SK-MEL-5 (cell line): ENCODE results near the gene MT1G. TPM values are rescaled to one million over a fixed set of nuclear protein-coding genes. Genes with fewer than 3 reads are reported as not detected.
"Not testable (repeated sequence)": the region's sequence is repeated elsewhere in the genome, so short reads cannot be mapped to it uniquely, and the experiment has no call there.

Experiments used
- DNase-seq: peaks from one replicate; pipeline ENCODE4 v3.0.0-alpha.2; 2016; ENCODE audit warnings: low read depth, low spot score
- in situ Hi-C: cut with HindIII; loops from 2 replicates; pipeline ENCODE4 v1.10.0; 2016; ENCODE audit warnings: low sequenced_read_pairs, high pct_unique_total_duplicates, low pct_unique_long_range_greater_than_20kb
- total RNA-seq: library from RNA; depleted of rRNA; stranded (reverse); fragments of >200 nt; shearing (Covaris generic); gene quantifications from 2 replicates; pipeline ENCODE4 v1.2.3, GENCODE V29; 2014

Gene MT1G
- total RNA-seq, 1 experiment from 2014 or later, result not detected

GRCh38 chr16:56631197-56631596 lies 36.7 kb downstream of the MT1G start:
- DNase-seq, result no peak
- in situ Hi-C loops, result no loop called here

GRCh38 chr16:56630134-56630533 lies 37.7 kb downstream of the MT1G start:
- DNase-seq, result no peak
- in situ Hi-C loops, result no loop called here

GRCh38 chr16:56629531-56629930 lies 38.3 kb downstream of the MT1G start:
- in situ Hi-C loops, result no loop called here
- DNase-seq, result no peak

DNA sequence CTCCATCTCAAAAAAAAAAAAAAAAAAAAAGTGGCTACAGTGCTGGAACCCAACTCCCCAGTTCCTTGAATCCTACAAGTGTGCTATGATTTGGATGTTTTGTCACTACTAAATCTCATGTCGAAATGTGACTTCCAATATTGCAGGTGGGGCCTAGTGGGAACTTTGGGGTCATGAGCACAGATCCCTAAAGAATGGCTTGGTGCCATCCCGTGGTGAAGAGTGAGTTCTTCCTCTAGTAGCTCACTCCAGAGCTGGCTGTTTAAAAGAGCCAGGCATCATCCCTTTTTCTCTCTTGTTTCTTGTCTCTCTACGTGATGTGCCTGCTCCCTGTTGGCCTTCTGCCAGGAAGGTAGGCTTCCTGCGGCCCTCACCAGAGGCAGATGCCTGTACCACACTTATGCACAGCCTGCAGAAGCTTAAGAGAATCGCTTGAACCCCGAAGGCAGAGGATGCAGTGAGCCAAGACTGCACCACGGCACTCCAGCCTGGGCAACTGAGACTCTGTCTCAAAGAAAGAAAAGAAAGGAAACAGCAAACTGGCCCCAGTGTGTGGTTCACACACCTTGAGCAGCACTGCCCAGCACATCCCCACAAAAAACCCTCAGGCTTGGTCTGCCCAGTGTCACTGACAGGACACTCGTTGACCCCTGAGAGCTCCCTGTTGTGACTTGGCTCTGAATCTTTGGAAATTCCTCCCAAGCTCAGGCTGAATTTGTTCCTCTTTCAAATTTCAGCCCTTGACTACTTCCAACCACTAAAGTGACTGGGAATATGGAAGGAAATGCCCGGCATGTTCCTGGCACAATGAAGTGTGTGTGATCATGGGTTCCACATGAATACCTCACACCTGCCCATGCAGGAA lies 39.1 kb downstream of the MT1G start:
- DNase-seq, result no peak
- in situ Hi-C loops, result no loop called here

- DNase-seq, result no peak
- in situ Hi-C loops, result no loop called here
These were observed 41.2 kb downstream of the MT1G start for GRCh38 chr16:56626685-56627084.

GRCh38 chr16:56625943-56626654 lies 41.8 kb downstream of the MT1G start:
- in situ Hi-C loops, result no loop called here
- DNase-seq, result no peak

DNA sequence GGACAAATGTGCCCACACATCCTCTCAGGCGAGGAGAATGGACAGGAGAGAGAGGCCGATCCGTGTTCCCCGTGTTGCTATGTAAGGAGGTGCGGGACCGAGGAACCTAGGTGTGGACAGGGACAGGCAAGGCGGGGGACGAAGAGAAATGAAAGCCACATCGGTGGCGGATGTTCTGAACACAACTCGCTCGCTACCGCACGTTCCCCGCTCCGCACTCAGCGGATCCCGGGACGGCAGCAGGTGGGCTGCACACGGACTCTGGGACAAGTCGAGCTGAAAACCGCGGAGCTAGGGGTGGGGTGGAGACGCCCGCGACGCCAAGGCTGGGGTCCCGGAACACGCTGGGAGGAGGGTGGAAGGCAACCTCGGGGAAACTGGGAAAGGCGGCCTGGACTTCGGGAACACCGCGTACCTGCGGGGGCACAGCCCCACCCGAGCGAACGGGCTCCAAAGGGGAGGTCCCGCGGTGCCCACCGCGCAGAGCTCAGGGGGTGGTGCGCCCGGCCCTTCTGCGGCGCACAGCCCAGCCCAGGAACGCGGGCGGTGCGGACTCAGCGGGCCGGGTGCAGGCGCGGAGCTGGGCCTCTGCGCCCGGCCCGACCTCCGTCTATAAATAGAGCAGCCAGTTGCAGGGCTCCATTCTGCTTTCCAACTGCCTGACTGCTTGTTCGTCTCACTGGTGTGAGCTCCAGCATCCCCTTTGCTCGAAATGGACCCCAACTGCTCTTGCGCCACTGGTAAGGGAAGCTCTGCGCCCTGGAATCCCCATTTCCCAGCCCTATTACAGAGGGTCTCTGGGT lies 42.5 kb downstream of the MT1G start, which contains the start of gene MT1E:
Gene MT1E, plus strand, starts transcription at position 642 of the 803 bp plus-strand sequence. Its CDS starts 71 bp downstream, at position 713.
- DNase-seq, result no peak
- in situ Hi-C loops, result no loop called here

- no peak for DNase-seq
- in situ Hi-C loops, result no loop called here
These were observed 44.2 kb downstream of the MT1G start for GRCh38 chr16:56623637-56624036.

- DNase-seq, in situ Hi-C loops: not testable (repeated sequence)
These were observed 44.7 kb downstream of the MT1G start for GRCh38 chr16:56623184-56623583.

DNA sequence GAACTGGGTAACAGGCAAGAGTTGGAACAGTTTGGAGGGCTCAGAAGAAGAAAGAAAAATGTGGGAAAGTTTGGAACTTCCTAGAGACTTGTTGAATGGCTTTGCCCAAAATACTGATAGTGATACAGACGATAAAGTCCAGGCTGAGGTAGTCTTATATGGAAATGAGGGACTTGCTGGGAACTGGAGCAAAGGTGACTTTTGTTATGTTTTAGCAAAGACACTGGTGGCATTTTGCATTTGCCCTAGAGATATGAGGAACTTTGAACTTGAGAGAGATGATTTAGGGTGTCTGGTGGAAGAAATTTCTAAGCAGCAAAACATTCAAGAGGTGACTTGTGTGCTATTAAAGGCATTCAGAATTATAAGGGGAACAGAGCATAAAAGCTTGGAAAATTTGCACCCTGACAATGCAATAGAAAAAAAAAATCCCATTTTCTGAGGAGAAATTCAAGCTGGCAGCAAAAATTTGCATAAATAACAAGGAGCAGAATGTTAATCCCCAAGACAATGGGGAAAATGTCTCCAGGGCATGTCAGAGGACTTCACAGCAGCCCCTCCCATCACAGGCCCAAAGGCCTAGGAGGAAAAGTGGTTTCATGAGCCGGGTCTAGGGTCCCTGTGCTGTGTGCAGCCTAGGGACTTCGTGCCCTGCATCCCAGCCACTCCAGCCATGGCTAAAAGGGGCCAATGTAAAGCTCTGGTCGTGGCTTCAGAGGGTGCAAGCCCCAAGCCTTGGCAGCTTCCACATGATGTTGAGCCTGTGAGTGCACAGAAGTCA lies 46.0 kb downstream of the MT1G start:
- in situ Hi-C loops, DNase-seq: not testable (repeated sequence)

- in situ Hi-C loops, result no loop called here
- DNase-seq, result no peak
These were observed 47.4 kb downstream of the MT1G start for GRCh38 chr16:56620339-56620897.

DNA sequence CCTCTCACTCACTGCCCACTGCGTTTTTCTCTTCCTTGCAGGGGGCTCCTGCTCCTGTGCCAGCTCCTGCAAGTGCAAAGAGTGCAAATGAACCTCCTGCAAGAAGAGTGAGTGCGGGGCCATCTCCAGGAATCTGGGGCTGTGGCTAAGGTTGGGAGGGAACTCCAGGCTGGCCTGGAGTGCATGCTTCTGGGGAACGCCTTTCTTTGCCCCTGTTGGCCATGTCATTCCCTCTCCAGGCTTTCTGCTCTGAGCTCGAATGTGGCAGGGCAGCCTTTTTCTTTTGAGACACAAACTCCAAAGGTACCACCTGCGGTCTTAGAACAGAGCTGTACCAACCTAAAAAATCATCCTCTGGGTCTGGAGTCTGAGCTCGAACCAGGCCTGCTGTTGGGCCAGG lies 49.7 kb downstream of the MT1G start:
- in situ Hi-C loops, result no loop called here
- DNase-seq, result no peak

GRCh38 chr16:56617212-56618085 lies 50.4 kb downstream of the MT1G start:
- in situ Hi-C loops, result no loop called here
- DNase-seq, result no peak
